HG03103 (cell line): ENCODE results near the gene ADAM15.

Experiments used
- ATAC-seq: cut with Tn5 transposase; IDR thresholded peaks from one replicate; pipeline ENCODE4 v1.9.1; 2021; ENCODE audit warnings: low read depth; ENCODE audit not compliant: unreplicated experiment

Gene ADAM15

GRCh38 chr1:155083865-155084721 lies 33.0 kb downstream of the ADAM15 start:
- no peak for ATAC-seq

- peak; percentile 61 for ATAC-seq
Measured at GRCh38 chr1:155084722-155085503, 33.8 kb downstream of the ADAM15 start.

DNA sequence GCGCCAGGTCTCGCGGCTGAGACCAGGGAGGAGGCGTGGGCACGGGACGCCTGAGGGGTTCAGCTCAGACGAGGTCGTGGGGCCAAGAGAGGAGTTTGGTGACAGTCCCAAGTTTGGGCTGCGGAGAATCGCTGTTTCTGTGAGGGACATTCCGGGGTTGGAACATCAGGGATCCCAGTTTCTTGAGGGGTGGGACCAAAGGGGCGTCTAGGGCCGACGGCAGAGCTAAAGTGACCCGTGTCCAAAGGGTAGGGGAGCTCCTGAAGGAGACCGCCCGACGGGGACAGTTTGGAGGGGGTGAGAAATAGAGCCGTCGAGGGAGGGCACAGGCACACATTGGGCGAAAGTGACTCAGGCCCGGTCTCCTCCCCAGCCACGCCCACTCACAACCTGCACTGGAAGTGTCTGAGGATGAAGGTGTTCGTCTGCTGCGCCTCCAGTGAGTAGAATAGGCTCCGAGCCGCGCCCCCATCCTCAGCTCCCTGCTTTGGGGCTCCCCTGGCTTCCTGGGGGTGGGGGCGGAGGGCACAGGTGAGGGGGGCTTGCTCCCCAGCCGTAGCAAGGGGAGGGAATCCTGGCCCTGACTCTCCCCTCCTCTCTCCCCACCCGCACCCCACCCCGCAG lies 34.5 kb downstream of the ADAM15 start:
- no peak for ATAC-seq

DNA sequence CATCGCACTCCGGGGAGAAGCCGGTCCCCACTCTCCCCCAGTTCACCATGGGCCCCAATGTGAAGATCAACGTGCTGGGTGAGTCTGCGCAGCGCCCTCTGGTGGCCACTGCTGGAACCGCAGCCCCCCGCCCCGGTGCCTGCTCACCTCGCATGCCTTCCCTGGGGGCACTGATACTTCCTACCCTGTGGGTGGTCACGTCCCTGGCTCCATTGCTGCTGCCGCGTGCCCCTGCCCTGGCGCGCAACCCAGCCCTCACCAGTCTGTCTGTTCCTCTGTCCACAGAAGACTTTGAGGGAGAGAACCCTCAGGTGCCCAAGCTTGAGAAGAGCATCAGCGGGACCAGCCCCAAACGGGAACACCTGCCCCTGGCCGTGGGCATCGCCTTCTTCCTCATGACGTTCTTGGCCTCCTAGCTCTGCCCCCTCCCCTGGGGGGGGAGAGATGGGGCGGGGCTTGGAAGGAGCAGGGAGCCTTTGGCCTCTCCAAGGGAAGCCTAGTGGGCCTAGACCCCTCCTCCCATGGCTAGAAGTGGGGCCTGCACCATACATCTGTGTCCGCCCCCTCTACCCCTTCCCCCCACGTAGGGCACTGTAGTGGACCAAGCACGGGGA lies 35.1 kb downstream of the ADAM15 start:
- ATAC-seq = no peak

DNA sequence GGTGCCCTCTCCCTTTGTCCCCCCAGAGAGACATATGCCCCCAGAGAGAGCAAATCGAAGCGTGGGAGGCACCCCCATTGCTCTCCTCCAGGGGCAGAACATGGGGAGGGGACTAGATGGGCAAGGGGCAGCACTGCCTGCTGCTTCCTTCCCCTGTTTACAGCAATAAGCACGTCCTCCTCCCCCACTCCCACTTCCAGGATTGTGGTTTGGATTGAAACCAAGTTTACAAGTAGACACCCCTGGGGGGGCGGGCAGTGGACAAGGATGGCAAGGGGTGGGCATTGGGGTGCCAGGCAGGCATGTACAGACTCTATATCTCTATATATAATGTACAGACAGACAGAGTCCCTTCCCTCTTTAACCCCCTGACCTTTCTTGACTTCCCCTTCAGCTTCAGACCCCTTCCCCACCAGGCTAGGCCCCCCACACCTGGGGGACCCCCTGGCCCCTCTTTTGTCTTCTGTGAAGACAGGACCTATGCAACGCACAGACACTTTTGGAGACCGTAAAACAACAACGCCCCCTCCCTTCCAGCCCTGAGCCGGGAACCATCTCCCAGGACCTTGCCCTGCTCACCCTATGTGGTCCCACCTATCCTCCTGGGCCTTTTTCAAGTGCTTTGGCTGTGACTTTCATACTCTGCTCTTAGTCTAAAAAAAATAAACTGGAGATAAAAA lies 35.9 kb downstream of the ADAM15 start:
- no peak for ATAC-seq

DNA sequence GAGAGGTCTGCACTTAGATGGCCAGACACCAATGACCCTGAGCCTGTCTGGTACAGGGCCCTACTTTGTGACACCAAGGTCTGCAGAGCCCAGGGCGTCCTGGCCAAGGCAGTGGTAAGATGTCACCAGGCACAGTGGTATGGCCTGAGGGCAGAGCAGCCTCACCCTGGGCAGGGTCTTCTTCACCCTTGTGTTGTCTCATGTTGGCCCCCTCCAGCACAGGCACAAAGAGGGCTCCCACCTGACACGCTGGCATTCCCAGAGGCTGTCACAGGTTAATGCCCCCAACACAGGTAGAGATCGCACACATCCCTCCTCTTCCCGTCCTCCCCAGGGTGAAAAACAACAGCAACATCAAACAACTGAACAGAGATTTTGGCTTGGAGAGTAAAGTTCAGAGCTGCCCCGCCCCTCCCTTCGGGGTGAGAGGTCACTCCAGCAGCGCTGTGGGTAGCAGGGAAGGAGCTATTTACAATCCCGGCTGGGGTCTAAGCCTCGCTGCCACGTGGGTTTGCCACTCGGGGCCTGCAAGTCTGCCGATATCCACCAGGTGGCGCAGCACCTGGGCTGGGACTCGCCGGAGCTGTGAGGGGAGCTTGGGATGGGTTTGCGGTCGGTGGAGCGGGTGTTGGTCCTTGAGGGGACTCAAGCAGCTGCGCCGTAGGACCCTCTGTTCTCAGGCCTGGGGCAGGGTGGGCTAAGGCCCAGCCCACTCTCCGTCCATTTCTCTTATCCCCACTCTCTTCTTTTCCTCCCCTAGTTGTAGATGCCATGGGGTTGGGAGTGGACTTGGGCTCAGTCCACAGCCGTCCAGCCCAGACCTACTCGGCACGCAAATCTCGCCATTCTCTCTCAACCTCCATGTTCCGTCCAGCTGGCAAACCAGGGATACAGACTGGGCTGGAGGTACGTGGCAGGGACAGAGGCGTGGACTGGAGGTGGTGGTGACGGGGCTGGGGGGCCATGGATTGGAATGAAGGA lies 40.2 kb downstream of the ADAM15 start:
- no peak for ATAC-seq

GRCh38 chr1:155092131-155092530 lies 41.0 kb downstream of the ADAM15 start:
- ATAC-seq = no peak

- no peak for ATAC-seq
Measured at GRCh38 chr1:155092641-155093040, 41.5 kb downstream of the ADAM15 start.

- ATAC-seq = no peak
Measured at GRCh38 chr1:155093911-155094621, 43.0 kb downstream of the ADAM15 start.

DNA sequence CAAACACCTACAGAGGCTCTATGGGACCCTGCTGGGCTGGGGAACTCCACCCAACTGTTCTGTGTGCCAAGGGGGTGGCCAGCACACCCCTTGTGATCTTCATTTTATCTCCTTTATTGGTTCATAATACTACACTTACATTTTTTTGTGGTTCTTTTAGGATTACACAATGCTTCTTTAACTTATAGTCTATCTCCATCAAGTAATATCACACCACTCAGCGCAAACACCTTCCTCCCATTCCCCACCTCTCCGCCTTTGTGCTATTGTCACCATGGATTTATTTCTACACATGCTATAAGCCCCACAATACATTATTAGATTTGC lies 43.5 kb downstream of the ADAM15 start:
- ATAC-seq = no peak

GRCh38 chr1:155099331-155099730 lies 48.2 kb downstream of the ADAM15 start:
- no peak for ATAC-seq

DNA sequence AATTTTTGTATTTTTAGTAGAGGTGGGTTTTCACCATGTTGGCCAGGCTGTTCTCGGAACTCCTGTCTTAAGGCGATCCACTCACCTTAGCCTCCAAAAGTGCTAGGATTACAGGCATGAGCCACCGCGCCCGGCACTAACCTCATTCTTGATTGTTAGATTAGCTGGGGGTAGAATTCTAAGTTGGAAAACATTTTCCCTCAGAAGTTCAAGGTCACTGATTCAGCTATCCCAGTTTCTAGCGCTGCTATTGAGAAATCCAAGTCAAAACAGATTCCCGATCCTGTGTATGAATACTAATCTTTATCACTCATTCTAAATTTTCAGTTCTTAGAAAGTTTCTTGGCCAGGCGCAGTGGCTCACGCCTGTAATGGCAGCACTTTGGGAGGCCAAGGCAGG lies 52.2 kb downstream of the ADAM15 start:
- ATAC-seq = no peak

DNA sequence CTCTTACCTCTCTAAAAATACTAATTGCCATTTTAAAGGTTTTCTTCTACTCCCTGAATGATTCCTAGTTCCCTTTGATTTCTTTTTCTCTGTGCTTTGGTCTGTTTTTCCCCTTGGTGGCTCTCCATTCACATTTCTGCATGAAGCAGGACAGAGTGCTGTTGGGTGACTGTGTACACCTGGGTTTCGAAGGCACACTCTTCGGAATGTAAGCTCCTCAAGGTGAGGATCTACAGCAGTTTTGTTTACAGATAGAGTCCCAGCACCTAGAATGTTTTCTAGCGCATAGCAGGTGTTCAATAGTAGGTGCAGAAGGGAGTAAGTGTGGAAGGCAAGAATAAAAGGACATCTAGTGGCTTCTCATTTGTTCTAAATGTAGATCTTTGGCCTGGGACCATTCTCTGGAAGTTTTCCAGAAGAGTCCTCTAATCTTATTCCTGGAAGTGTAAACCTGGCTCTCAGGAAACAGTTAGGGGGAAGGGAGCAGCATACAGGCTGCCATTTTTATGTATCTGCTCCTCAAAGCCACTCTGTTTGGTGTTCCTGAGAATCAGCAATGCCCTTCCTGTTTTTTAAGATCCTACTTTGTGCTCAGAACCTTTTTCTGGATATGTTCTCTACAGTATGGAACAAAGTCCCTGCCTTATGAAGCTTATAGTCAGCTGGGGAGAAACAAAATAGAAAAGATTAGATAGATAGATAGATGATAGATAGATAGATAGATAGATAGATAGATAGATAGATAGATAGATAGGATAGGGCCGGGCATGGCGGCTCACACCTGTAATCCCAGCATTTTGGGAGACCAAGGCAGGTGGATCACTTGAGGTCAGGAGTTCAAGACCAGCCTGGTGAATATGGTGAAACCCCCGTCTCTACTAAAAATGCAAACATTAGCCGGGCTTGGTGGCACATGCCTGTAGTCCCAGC lies 53.8 kb downstream of the ADAM15 start:
- no peak for ATAC-seq

DNA sequence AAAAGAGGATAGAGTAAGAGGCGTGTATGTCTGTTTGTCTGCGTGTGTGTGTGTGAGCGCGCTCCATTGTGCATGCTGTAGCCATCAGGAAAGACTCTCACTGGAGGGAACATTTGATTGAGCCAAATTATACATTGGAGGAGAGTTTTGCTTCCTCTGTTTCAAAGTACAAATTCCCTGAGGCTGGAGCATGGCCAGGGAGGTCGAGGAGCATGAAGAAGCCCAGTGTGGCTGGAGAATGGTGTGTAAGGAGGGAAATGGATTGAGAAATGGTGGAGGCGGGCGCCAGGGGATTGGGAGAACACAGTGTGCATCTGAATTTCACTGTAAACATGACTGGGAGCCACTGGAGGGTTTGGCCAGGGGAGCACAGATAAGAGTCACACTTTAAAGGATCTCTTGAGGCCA lies 54.5 kb downstream of the ADAM15 start:
- no peak for ATAC-seq

DNA sequence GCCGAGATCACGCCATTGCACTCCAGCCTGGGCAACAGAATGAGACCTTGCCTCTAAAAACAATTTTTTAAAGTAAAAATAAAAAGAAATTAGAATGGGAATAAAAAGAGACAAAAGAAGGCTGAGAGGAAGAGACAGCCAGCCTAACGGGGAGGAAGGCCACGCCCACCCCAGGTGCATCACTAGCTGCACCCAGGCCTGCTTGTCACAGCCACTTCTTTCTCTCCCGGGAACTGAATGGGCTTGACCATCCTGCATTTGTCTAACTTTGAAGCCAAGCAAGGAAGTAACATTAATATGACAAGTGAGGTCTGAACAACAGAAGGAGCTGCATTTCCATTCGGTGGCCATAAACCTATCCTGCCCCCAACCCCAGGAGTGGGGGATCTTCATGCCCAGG lies 55.7 kb downstream of the ADAM15 start:
- ATAC-seq = no peak

- ATAC-seq = no peak
Measured at GRCh38 chr1:155107309-155108264, 56.5 kb downstream of the ADAM15 start.

GRCh38 chr1:155108296-155108695 lies 57.2 kb downstream of the ADAM15 start:
- no peak for ATAC-seq
